GM19035 (cell line): ENCODE results near the gene WDFY1.
"Not testable (repeated sequence)": the region's sequence is repeated elsewhere in the genome, so short reads cannot be mapped to it uniquely, and the experiment has no call there.

Source experiments
- ATAC-seq: cut with Tn5 transposase; IDR thresholded peaks from one replicate; pipeline ENCODE4 v1.9.1; 2021; ENCODE audit not compliant: unreplicated experiment

The WDFY1 gene

GRCh38 chr2:223897669-223898330 is 47.3 kb downstream of the WDFY1 start:
- no peak for ATAC-seq

GRCh38 chr2:223896833-223897311 is 48.3 kb downstream of the WDFY1 start:
- peak; percentile 71 for ATAC-seq

- no peak for ATAC-seq
These were observed 50.2 kb downstream of the WDFY1 start for GRCh38 chr2:223894968-223895367.

GRCh38 chr2:223894009-223894408 is 51.1 kb downstream of the WDFY1 start:
- ATAC-seq, result no peak

- ATAC-seq, result no peak
These were observed 54.4 kb downstream of the WDFY1 start for GRCh38 chr2:223890721-223891120.

GRCh38 chr2:223889229-223889628 is 55.9 kb downstream of the WDFY1 start:
- no peak for ATAC-seq

- no peak for ATAC-seq
These were observed 56.9 kb downstream of the WDFY1 start for GRCh38 chr2:223888251-223888650.

GRCh38 chr2:223887127-223887526 is 58.0 kb downstream of the WDFY1 start:
- ATAC-seq, result no peak

- ATAC-seq, result no peak
These were observed 58.4 kb downstream of the WDFY1 start for GRCh38 chr2:223886726-223887125.

GRCh38 chr2:223884399-223884798 is 60.7 kb downstream of the WDFY1 start:
- ATAC-seq, result peak; percentile 89

GRCh38 chr2:223882715-223883114 is 62.4 kb downstream of the WDFY1 start:
- ATAC-seq, result no peak

- no peak for ATAC-seq
These were observed 64.3 kb downstream of the WDFY1 start for GRCh38 chr2:223880796-223881195.

- ATAC-seq, result no peak
These were observed 67.3 kb downstream of the WDFY1 start for GRCh38 chr2:223877721-223878410.

GRCh38 chr2:223873672-223874071 is 71.5 kb downstream of the WDFY1 start:
- no peak for ATAC-seq

- ATAC-seq, result not testable (repeated sequence)
These were observed 72.4 kb downstream of the WDFY1 start for GRCh38 chr2:223872772-223873171.

GRCh38 chr2:223871661-223872060 is 73.5 kb downstream of the WDFY1 start:
- ATAC-seq, result not testable (repeated sequence)

GRCh38 chr2:223870840-223871611 is 74.1 kb downstream of the WDFY1 start:
- no peak for ATAC-seq

- peak; percentile 50 for ATAC-seq
These were observed 77.1 kb downstream of the WDFY1 start for GRCh38 chr2:223868005-223868404.

GRCh38 chr2:223865907-223866508 is 79.1 kb downstream of the WDFY1 start:
- no peak for ATAC-seq

- ATAC-seq, result no peak
These were observed 80.0 kb downstream of the WDFY1 start for GRCh38 chr2:223865124-223865523.

GRCh38 chr2:223863491-223863890 is 81.6 kb downstream of the WDFY1 start:
- no peak for ATAC-seq
